C4-2B (cell line): Measurements from ENCODE around the gene KCNJ2.

Experiments
- H3K27ac ChIP-seq: fragments of 450-650 bp; 2 replicates; pipeline ENCODE4 v1.5.1; 2017
- CTCF ChIP-seq: fragments of 450-650 bp; conservative IDR thresholded peaks from 2 replicates; pipeline ENCODE4 v1.5.1; 2017; ENCODE audit warnings: mild to moderate bottlenecking
- ZFX ChIP-seq: fragments of 450-650 bp; IDR thresholded peaks from 2 replicates; pipeline ENCODE4 v1.6.1; 2017

Gene KCNJ2

GRCh38 chr17:70215656-70216055 lies 46.3 kb downstream of the KCNJ2 start:
- TF ChIP-seq ZFX (no peak), CTCF (no peak)
- H3K27ac ChIP-seq: no peak overlapping the region

- H3K27ac ChIP-seq: no peak overlapping the region
- TF ChIP-seq CTCF: no peak
Measured at GRCh38 chr17:70217571-70217970, 48.2 kb downstream of the KCNJ2 start.

- TF ChIP-seq ZFX (no peak), CTCF (no peak)
- no peak overlapping the region for H3K27ac ChIP-seq
Measured at GRCh38 chr17:70225276-70225675, 55.9 kb downstream of the KCNJ2 start.
